GM18951 (cell line): ENCODE data around the gene CEP192.
"Not testable (repeated sequence)": the region's sequence is repeated elsewhere in the genome, so short reads cannot be mapped to it uniquely, and the experiment has no call there.

ENCODE experiments used
- POLR2A ChIP-seq: IDR thresholded peaks from 4 replicates; pipeline ENCODE4 v1.6.1; 2011; ENCODE audit warnings: mild to moderate bottlenecking; ENCODE audit not compliant: insufficient read length, insufficient read depth; ENCODE audit errors: extremely low read depth
- in situ Hi-C: fragments of 300-500 bp; cut with MboI; formaldehyde crosslinking; loops from one replicate; pipeline ENCODE4 v1.12.0; 2022; ENCODE audit warnings: low sequenced_read_pairs, mixed read lengths, inconsistent platforms; ENCODE audit not compliant: unreplicated experiment

Gene CEP192

DNA sequence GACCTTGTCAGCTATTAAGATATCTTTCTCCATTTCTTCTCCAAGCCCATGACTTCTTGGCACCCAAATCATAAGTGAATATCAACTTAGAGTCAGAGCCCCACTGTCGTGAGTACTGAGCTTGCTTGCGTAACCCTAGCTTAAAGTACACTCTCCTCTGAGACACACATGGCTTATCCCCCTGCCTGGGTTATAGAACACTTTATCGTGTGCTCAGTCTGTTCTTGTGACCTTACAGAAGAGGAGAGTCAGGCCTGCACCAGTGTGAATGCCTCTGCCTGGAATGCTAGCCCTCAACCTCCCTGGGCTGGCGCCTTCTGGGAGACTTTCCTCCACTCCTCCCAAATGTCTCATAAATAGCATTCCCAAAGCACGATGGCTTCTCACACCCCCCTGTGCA lies 79.3 kb downstream of the CEP192 start:
- no peak for TF ChIP-seq POLR2A
- in situ Hi-C loops: no loop called here

DNA sequence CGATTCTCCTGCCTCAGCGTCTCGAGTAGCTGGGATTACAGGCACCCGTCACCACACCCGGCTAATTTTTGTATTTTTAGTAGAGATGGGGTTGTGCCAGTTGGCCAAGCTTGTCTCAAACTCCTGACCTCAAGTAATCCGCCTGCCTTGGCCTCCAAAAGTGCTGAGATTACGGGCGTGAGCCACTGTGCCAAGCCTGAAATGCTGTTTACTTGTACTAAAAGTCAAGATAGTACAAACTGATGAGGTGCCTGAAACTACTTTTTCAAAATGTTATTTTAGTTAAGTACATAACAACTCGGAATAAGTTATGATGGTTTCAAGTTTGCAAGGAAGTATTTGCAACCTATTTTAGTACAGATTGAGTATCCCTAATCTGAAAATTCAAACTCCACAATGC lies 85.7 kb downstream of the CEP192 start:
- in situ Hi-C loops: no loop called here
- no peak for TF ChIP-seq POLR2A

GRCh38 chr18:13077473-13077872 lies 86.3 kb downstream of the CEP192 start:
- in situ Hi-C loops: no loop called here
- TF ChIP-seq POLR2A: no peak

GRCh38 chr18:13078065-13078464 lies 86.9 kb downstream of the CEP192 start:
- in situ Hi-C loops: not testable (repeated sequence)

DNA sequence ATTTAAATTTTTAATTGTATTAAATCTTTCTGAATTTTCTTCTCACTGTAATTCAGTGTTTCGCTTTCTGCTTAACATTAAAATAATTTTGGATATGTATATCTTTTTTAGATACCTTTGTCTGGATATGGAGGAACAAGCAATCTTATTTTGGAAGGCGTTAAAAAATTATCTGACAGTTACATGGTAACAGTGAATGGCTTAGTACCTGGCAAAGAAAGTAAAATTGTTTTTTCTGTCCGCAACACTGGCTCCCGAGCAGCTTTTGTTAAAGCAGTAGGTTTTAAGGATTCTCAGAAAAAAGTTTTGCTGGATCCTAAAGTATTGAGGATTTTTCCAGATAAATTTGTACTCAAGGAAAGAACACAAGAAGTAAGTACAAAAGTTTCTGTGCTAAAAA lies 95.7 kb downstream of the CEP192 start:
- TF ChIP-seq POLR2A: no peak
- in situ Hi-C loops: no loop called here

GRCh38 chr18:13095466-13095865 lies 104.3 kb downstream of the CEP192 start:
- no peak for TF ChIP-seq POLR2A
- in situ Hi-C loops: no loop called here

- no peak for TF ChIP-seq POLR2A
- in situ Hi-C loops: no loop called here
These were observed 105.1 kb downstream of the CEP192 start for GRCh38 chr18:13096232-13096631.

GRCh38 chr18:13096719-13097118 lies 105.6 kb downstream of the CEP192 start:
- in situ Hi-C loops: no loop called here
- no peak for TF ChIP-seq POLR2A

DNA sequence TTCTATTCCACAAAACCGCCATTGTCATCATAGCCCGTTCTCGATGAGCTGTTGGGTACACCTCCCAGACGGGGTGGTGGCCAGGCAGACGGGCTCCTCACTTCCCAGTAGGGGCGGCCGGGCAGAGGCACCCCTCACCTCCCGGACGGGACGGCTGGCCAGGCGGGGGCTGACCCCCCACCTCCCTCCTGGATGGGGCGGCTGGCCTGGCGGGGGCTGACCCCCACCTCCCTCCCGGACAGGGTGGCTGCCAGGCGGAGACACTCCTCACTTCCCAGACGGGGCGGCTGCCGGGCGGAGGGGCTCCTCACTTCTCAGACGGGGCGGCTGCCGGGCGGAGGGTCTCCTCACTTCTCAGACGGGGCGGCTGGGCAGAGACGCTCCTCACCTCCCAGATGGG lies 106.9 kb downstream of the CEP192 start:
- in situ Hi-C loops: not testable (repeated sequence)

- in situ Hi-C loops: no loop called here
- TF ChIP-seq POLR2A: no peak
These were observed 108.0 kb downstream of the CEP192 start for GRCh38 chr18:13099113-13099512.

DNA sequence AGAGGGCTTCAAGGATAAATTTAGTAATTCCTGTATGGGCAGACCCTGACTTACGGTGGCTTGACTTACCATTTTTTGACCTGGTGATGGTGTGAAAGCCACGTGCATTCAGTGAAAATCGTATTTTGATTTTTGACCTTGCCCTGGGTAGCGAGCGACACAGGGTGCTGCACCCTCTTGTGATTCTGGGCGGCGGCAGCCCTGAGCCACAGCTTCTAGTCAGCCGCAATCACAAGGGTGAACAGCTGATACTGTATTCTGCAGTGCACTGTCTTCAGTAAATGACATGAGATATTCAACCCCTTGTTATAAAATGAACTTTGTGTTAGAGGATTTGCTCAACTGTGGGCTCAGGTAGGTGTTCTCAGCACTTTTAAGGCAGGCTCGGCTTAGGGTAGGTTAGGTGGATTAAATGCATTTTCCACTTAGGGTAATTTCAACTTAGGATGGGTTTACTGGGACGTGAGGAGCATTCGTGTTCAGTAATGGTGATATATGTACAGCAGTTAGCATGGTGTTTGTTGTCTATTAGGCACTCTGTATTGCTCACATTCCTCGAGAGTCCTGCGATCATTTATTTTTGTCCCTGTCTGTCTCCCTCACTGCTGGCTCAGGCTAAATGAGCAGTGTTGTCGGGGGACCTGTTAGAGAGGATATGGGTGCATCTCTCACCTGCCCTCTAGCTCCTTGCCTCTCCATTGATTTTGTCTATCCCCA lies 109.9 kb downstream of the CEP192 start:
- in situ Hi-C loops: no loop called here
- TF ChIP-seq POLR2A: no peak

DNA sequence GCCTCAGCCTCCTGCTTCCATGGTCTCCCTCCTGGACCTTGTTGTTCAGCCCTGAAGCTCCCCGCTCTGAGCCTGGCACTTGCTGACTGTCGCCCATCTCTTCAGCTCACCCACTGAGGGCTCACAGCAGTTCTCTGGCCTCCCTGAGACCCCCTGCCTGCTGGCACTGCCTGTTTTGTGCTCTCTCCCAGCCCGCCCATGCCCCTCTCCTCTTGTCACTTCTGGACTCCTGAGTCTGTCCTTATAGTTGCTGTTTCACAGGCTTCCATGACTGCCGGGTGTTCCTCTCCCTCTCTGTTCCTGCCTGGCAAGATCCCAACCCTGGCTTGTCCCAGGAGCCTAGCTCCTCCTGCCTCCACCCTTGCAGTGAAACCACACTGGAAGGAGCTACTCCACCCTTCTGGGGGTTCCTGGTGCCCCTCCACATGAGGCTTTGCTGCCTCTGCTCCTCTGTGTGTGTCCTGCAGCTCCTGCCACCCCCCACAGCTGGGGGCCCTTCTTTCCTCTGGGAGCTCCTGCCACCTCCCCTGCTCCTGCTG lies 110.6 kb downstream of the CEP192 start:
- TF ChIP-seq POLR2A: no peak
- in situ Hi-C loops: no loop called here

DNA sequence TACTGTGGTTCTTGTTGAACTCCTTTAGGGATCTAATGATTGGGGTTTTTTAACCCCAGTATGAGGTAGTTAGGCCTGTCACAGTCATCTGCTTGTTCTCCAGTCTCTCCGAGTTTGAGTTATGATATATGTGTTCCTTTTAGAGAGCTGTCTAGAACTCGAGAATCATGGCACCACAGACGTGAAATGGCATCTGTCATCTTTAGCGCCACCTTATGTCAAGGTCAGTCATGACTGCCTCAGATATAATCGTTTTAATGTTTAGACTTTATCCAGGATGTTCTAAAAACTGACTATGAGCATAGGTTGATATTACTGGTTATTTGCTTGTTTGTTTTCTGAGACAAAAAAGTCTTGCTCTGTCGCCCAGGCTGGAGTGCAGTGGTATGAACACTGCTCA lies 112.2 kb downstream of the CEP192 start:
- TF ChIP-seq POLR2A: no peak
- in situ Hi-C loops: no loop called here

DNA sequence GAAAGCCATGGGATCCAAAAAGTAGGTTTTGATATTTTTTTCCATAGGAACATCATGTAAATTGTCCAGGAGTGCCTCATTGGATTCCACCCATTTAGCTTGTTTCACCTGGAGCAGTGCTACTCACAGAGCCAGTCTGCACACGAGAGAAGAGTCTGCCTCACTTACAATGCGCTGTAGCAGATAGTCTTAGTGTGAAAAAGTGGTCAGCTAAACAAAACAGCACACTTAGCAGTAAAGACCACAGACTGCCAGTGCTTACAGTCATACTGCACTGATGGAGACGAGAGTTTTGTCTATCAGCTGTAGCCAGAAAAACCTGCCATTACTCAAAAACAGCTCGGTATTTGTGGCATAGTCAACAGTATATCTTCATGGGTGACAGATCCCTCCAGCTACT lies 113.9 kb downstream of the CEP192 start:
- TF ChIP-seq POLR2A: no peak
- in situ Hi-C loops: no loop called here

DNA sequence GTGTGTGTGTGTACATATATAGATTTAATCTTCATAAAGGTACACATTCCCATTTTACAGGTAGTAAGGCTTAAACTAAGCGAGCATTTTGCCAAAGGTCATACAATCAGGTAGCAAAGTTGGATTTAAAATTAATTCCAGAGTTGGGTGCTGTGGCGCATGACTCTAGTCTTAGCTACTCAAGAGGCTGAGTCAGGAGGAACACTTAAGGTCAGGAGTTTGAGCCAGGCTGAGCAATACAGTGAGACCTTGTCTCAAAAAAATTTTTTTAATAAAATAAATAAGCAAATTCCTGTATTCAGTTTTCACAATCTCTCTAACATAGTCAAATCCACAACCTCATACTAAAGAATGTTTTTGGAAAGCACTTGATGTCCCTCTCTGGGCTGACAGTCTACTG lies 115.9 kb downstream of the CEP192 start:
- in situ Hi-C loops: no loop called here

DNA sequence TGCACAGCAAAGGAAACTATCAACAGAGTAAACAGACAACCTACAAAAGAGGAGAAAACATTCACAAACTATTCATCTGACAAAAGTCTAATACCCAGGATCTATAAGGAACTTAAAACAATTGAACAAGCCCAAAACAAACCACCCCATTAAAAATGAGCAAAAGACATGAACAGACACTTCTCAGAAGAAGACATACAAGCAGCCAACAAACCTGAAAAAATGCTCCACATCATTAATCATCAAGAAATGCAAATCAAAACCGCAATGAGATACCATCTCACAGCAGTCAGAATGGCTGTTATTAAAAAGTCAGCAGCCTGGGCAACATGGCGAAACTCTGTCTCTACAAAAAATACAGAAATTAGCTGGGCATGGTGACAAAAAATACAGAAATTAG lies 117.2 kb downstream of the CEP192 start:
- in situ Hi-C loops: no loop called here
- TF ChIP-seq POLR2A: no peak

More for the DNA sequence above, 115.9 kb downstream of the CEP192 start:
- no peak for TF ChIP-seq POLR2A
